H1 (cell line): Measurements from ENCODE around the gene CCDC88C. TPM values are rescaled to one million over a fixed set of nuclear protein-coding genes. Genes with fewer than 3 reads are reported as not detected.

Experiments used
- RNF2 ChIP-seq: fragments of 200-900, 300-1000 bp; sonication (generic); IDR thresholded peaks from 2 replicates; pipeline ENCODE4 v1.7.1; 2016; ENCODE audit warnings: borderline replicate concordance, low read depth, mild to moderate bottlenecking, antibody characterized with exemption, low read length; ENCODE audit not compliant: poor library complexity, severe bottlenecking; ENCODE audit errors: missing control alignments
- polyA plus RNA-seq, 7 experiments: library from polyadenylated mRNA; depleted of rRNA in 3 of 7; stranded (reverse) in 5 of 7; unstranded in 2 of 7; fragments of >200 nt in 5 of 7; fragments of 200-250 nt in 2 of 7; gene quantifications; 1 replicate in 5 of 7; 2 replicates in 1 of 7; 4 replicates in 1 of 7; pipeline versions ENCODE4 v1.2.1 to v1.2.3, GENCODE V29; 2011 to 2013; ENCODE audit warnings: missing spikeins in 2 of 7, mixed read lengths in 2 of 7
- total RNA-seq: library from RNA; stranded (reverse); fragmentation: NEBNext Ultra II Directional; extraction: Animal tissue kit (Norgen Biotek cat#: 25700); gene quantifications from 2 replicates; pipeline ENCODE4 v1.2.1, GENCODE V29; 2021

The CCDC88C gene
- total and polyA plus RNA-seq, 2 of the 8 experiments (the other 6 are each of a cell fraction or from before 2014, with no cell fraction given), result 10.3 to 57.7 TPM

- TF ChIP-seq RNF2, result no peak
- TF ChIP-seq, all 59 proteins: peak for 0
These were observed 185.0 kb downstream of the CCDC88C start (continued) for GRCh38 chr14:91232603-91233002.
